Calu3 (cell line): ENCODE results near the gene ACAD11. TPM values are rescaled to one million over a fixed set of nuclear protein-coding genes. Genes with fewer than 3 reads are reported as not detected.

Source experiments
- BruUV-seq: library from RNA; stranded (reverse); fragments of 400-500 nt; replicated peaks from 2 replicates; lab custom pipeline; 2021; lab: Mats Ljungman, UMichigan
- CTCF ChIA-PET: fragments of 300-600 bp; sonication (Branson Sonifier 250); formaldehyde crosslinking; loops from one replicate; lab custom pipeline; 2022; ENCODE audit warnings: antibody characterized with exemption; lab: Charles Lee
- DNase-seq: peaks from one replicate; pipeline ENCODE4 v3.0.0; 2022
- H3K27ac Mint-ChIP-seq: one replicate; pipeline ENCODE4 v1.8.0; 2022; ENCODE audit warnings: mixed read lengths; ENCODE audit not compliant: unreplicated experiment
- H3K27me3 Mint-ChIP-seq: one replicate; pipeline ENCODE4 v1.8.0; 2022; ENCODE audit warnings: mixed read lengths; ENCODE audit not compliant: unreplicated experiment
- H3K36me3 Mint-ChIP-seq: one replicate; pipeline ENCODE4 v1.8.0; 2022; ENCODE audit warnings: mild to moderate bottlenecking, moderate library complexity, mixed read lengths; ENCODE audit not compliant: insufficient read depth, unreplicated experiment
- H3K4me1 Mint-ChIP-seq: one replicate; pipeline ENCODE4 v1.8.0; 2022; ENCODE audit warnings: mild to moderate bottlenecking, low read depth, mixed read lengths; ENCODE audit not compliant: unreplicated experiment
- H3K4me3 Mint-ChIP-seq: one replicate; pipeline ENCODE4 v1.8.0; 2022; ENCODE audit warnings: mild to moderate bottlenecking, low read depth, moderate library complexity, mixed read lengths; ENCODE audit not compliant: unreplicated experiment
- H3K9me3 Mint-ChIP-seq: one replicate; pipeline ENCODE4 v1.8.0; 2022; ENCODE audit warnings: low read depth, mixed read lengths; ENCODE audit not compliant: unreplicated experiment
- CTCF ChIP-seq: fragments of 200-600 bp; IDR thresholded peaks from one replicate; pipeline ENCODE4 v1.8.0; 2022; ENCODE audit warnings: antibody characterized with exemption; ENCODE audit not compliant: unreplicated experiment
- intact Hi-C: fragments of 100-400 bp; cut with micrococcal nuclease; formaldehyde crosslinking; loops from one replicate; pipeline ENCODE4 v1.10.0; 2022; ENCODE audit not compliant: unreplicated experiment
- total RNA-seq: library from RNA; stranded (reverse); gene quantifications from 2 replicates; pipeline ENCODE4 v1.2.3, GENCODE V29; 2022

ACAD11 gene
- total RNA-seq, 1 experiment from 2014 or later: 14.6 TPM

- CTCF ChIA-PET: no interaction called here
Observed at GRCh38 chr3:132513057-132513456, 146.6 kb downstream of the ACAD11 start.

GRCh38 chr3:132509506-132509905 lies 150.1 kb downstream of the ACAD11 start:
- Mint-ChIP-seq H3K36me3 (peaks cover 35% of the 10 kb centered on the region), H3K27me3 (no peaks in the 10 kb centered on the region), H3K27ac (no peak overlapping the region), H3K9me3 (no peaks in the 10 kb centered on the region), H3K4me3 (no peak overlapping the region), H3K4me1 (no peaks in the 10 kb centered on the region)
- no TSS peak for BruUV-seq
- intact Hi-C loops: no loop called here
- TF ChIP-seq CTCF: no peak
- CTCF ChIA-PET: interaction anchor here (0.6 kb wide), 1 partner anchor 123 kb away, joined by 3 read pairs; no protein-coding TSS in a partner anchor
- DNase-seq: no peak

More at GRCh38 chr3:132513057-132513456, 146.6 kb downstream of the ACAD11 start:
- Mint-ChIP-seq H3K4me3 (no peak overlapping the region), H3K4me1 (no peaks in the 10 kb centered on the region), H3K36me3 (peaks cover 19% of the 10 kb centered on the region), H3K9me3 (no peaks in the 10 kb centered on the region), H3K27me3 (no peaks in the 10 kb centered on the region), H3K27ac (no peak overlapping the region)
- TF ChIP-seq CTCF: no peak
- no peak for DNase-seq
- intact Hi-C loops: no loop called here
- BruUV-seq: no TSS peak

- Mint-ChIP-seq H3K4me1 (no peaks in the 10 kb centered on the region), H3K4me3 (no peak overlapping the region), H3K27ac (no peak overlapping the region), H3K36me3 (peaks cover 38% of the 10 kb centered on the region), H3K27me3 (no peaks in the 10 kb centered on the region), H3K9me3 (no peaks in the 10 kb centered on the region)
- BruUV-seq: no TSS peak
- intact Hi-C loops: no loop called here
- no peak for TF ChIP-seq CTCF
- no peak for DNase-seq
- CTCF ChIA-PET: interaction anchor here (0.6 kb wide), 1 partner anchor 123 kb away, joined by 3 read pairs; no protein-coding TSS in a partner anchor
Observed at GRCh38 chr3:132509096-132509495, 150.5 kb downstream of the ACAD11 start.

Other genes with a start within 250 kb of the ACAD11 start
- gene DNAJC13, start 242.3 kb downstream of the ACAD11 start, total RNA-seq: 72.4 and 75.6 TPM in 2 replicates
- gene ACKR4, start 62.5 kb downstream of the ACAD11 start, total RNA-seq: 4.9 and 8.1 TPM in 2 replicates
- gene UBA5, start 520 bp upstream of the ACAD11 start, total RNA-seq: 65.5 and 66.6 TPM in 2 replicates
- 34.4 and 40.3 TPM in 2 replicates for gene NPHP3, start 62.6 kb upstream of the ACAD11 start, total RNA-seq